Endothelial cell of umbilical vein (primary cell): ENCODE data around the gene RPAP3.

Experiments used
- POLR2A ChIP-seq: IDR thresholded peaks from 2 replicates; pipeline ENCODE4 v1.6.1; 2012; ENCODE audit warnings: low read depth, mild to moderate bottlenecking, control low read depth, low read length
- TF ChIP-seq, protein P1 (sequence below), 2 donors: IDR thresholded peaks; 1 replicate in 1 of 2; 2 replicates in 1 of 2; pipeline ENCODE4 v1.5.1; 2011; ENCODE audit warnings: low read length in 2 of 2, mild to moderate bottlenecking in 2 of 2, moderate library complexity in 2 of 2, control low read depth in 1 of 2, inconsistent platforms in 1 of 2, low read depth in 1 of 2; ENCODE audit not compliant: insufficient read depth in 1 of 2; ENCODE audit errors: extremely low read depth in 1 of 2
- TF ChIP-seq, protein P2 (sequence below): IDR thresholded peaks from 2 replicates; pipeline ENCODE4 v1.6.1; 2011; ENCODE audit not compliant: insufficient read depth, insufficient read length

DNA sequence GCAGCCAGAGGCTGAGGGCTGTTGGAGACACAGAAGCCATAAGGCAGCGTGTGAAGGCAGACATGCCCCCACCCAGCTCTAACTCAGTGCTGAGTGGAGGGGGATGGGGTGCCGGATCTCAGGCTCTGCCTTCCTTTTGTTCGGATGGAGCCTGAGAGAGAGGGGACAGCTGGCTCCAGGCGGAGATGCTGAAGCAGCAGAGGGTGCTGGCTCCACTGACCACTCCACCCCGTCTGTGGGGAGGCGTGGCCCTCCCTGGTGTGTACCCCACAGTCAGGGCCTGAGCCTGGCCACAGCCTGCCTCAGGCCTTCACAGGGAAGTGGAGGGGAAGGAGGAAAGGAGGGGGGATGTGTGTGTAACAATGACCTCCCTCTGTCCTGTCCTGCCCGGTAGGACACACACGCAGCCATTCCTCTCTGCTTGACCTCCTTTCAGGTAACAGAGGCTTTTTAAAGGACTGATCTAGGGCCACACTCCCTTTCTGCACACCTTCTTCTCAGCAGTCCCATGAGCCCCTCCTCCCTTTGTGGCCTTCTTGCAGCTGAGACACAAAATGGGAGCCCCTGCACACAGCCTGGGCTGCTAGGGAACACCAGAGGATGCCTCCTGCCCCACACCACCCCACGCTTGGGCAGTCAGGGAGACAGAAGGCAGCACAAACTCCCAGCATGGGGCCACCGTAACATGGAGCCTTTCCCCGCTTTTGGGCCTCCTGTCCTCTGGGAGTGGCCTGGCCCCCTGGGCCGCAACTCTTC is 29.1 kb upstream of the RPAP3 start:
- TF ChIP-seq, protein P1, sequence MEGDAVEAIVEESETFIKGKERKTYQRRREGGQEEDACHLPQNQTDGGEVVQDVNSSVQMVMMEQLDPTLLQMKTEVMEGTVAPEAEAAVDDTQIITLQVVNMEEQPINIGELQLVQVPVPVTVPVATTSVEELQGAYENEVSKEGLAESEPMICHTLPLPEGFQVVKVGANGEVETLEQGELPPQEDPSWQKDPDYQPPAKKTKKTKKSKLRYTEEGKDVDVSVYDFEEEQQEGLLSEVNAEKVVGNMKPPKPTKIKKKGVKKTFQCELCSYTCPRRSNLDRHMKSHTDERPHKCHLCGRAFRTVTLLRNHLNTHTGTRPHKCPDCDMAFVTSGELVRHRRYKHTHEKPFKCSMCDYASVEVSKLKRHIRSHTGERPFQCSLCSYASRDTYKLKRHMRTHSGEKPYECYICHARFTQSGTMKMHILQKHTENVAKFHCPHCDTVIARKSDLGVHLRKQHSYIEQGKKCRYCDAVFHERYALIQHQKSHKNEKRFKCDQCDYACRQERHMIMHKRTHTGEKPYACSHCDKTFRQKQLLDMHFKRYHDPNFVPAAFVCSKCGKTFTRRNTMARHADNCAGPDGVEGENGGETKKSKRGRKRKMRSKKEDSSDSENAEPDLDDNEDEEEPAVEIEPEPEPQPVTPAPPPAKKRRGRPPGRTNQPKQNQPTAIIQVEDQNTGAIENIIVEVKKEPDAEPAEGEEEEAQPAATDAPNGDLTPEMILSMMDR (IDR thresholded peaks at IDR 0.05; ENCODE audit: extremely low read depth in 1 of 2, insufficient read depth in 1 of 2, low read depth in 1 of 2, low read length in 2 of 2) = no peak
- TF ChIP-seq POLR2A = no peak
- TF ChIP-seq, protein P2, sequence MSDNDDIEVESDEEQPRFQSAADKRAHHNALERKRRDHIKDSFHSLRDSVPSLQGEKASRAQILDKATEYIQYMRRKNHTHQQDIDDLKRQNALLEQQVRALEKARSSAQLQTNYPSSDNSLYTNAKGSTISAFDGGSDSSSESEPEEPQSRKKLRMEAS = no peak
